GM21515 (cell line): ENCODE measurements around the gene GLT1D1.
"Not testable (repeated sequence)": the region's sequence is repeated elsewhere in the genome, so short reads cannot be mapped to it uniquely, and the experiment has no call there.

Source experiments
- ATAC-seq: cut with Tn5 transposase; IDR thresholded peaks from one replicate; pipeline ENCODE4 v1.9.1; 2021; ENCODE audit not compliant: unreplicated experiment

The GLT1D1 gene

GRCh38 chr12:128852885-128853599 lies at the start of gene GLT1D1:
Gene GLT1D1, plus strand, starts transcription at chr12:128853478. Its CDS starts 104 bp downstream, at chr12:128853582.
- ATAC-seq = no peak

GRCh38 chr12:128803788-128804187 lies 49.5 kb upstream of the GLT1D1 start:
- ATAC-seq = no peak

GRCh38 chr12:128804762-128805161 lies 48.5 kb upstream of the GLT1D1 start:
- ATAC-seq = no peak

- not testable (repeated sequence) for ATAC-seq
Measured at GRCh38 chr12:128805406-128805805, 47.9 kb upstream of the GLT1D1 start.

DNA sequence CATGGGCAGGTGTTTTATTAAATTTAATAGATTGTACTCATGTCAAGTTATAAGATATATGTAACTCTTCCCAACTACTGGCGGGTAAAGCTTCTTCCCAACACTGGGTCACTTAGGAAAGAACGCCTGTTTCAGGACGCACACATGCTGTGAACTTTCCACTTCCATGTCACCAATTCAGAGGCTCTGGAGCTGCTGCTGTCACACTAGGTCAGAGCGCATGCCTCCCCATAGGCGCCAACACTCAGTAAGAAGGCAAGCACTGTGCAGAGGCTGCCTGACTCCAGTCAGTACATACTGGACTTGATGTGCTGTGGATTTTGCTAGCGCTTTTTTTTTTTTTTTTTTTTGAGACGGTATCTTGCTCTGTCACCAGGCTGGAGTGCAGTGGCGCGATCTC lies 46.7 kb upstream of the GLT1D1 start:
- no peak for ATAC-seq

GRCh38 chr12:128807161-128807724 lies 46.0 kb upstream of the GLT1D1 start:
- ATAC-seq = no peak

DNA sequence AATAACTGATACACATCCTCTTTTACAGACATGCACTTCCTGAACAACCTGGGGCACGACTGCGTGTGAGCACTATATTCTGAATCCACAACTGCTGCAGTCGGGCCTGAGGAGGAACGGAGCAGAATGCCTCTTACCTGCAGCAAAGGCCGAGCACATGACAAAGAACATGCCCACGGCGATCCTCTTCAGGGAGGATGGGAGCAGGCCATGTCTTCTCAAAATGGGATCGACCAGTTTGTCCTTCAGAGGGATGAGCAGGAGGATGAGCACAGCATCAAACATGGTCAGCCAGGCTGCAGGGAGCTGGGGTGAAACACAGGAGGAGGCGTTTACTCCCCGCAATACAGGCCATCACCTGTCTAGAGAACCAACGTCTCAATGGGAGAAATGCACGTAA lies 44.6 kb upstream of the GLT1D1 start:
- ATAC-seq = no peak

GRCh38 chr12:128810182-128811127 lies 42.8 kb upstream of the GLT1D1 start:
- ATAC-seq = peak; percentile 81

DNA sequence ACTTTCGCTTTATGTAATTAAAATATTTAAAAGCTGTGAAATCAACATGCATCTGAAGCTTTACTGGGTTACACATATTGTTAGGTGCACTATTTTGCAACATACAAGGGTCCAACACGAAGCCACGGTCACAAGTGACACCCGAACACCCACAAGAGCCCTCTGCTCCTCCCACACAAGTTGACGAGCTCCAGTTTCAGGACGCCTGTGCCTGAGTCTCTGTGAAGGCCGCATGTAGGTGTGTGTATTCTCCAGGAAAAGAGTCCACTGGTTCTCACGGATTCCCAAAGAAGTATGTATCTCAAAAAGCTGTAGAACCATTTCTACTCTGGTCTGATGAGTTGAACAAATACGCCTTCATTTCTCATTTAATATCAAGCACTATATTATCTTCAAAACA lies 41.5 kb upstream of the GLT1D1 start:
- peak; percentile 27 for ATAC-seq

DNA sequence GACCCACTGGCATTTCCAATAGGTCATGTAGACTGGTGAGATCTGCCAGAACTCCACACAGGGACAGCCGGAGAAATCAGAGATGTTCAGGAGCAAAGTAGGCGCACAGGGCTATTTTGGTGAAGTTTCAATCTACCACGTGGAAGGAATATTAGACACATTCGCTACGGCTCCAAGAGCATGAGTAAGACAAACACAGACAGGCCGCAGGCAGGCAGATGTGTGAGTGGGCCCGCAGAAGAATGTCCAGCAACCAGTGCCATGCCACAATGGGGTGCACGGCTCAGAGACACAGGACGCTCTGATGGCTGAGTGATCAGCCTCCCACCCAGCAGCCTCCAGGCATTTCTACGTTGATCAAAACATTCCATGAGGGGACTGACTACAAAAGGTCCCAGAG lies 39.9 kb upstream of the GLT1D1 start:
- ATAC-seq = no peak

DNA sequence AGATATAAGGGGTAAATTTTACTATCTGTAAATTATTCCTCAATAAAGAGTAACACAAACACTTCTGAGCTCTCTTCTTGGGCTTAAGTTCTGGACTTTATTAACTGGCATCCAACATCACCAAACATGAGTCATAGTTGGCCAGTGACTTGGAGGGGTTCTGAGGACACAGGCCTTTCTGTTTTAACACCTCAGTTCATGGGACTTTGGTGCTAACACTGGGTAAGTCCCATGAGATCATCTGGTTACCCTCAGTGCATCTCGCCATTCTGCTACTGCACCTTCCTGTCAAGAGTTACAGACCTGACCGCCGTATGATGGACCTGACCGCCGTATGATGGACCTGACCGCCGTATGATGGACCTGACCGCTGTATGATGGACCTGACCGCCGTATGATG lies 39.4 kb upstream of the GLT1D1 start:
- no peak for ATAC-seq

DNA sequence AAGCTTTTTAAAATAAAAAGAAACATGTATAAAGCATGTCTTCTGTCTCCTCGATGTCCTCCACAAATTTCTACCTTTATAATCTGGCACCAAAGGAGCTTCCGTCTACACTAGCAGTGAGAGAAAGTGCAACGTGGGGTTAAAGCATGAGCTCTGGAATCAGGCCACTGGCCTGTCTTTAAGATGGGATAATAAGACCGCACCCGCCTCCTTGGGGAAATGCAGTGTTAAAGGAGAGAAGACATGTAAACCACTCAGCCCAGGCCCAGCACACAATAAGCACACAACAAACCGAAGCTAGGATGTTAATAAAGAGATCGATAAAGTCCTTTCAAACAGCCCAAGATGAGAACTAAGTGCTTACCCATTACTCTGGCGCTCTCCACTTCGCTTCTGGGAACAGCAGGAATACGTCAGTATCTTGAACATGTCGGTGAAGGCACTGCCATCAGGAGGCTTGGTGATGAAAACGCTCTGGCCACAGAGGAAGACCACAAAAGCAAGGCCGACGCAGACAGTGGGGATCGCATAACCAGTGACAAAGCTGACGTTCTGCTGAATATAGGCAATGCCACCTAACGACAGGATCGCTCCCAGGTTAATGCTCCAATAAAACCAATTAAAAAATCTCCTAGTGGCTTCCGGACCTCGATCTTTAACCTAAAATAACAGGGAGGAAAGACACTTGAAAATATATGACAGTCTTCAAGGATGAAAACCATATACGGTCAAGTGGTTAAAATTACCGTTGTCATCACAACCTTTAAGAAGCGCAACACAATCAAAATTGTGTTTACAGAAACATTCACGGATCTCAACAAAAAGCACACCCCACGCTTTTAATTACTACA lies 38.6 kb upstream of the GLT1D1 start:
- no peak for ATAC-seq

- ATAC-seq = no peak
Measured at GRCh38 chr12:128815779-128816642, 37.3 kb upstream of the GLT1D1 start.

GRCh38 chr12:128816643-128816920 lies 36.7 kb upstream of the GLT1D1 start:
- ATAC-seq = no peak

- peak; percentile 34 for ATAC-seq
Measured at GRCh38 chr12:128817111-128818015, 35.9 kb upstream of the GLT1D1 start.

- peak; percentile 40 for ATAC-seq
Measured at GRCh38 chr12:128818065-128819022, 34.9 kb upstream of the GLT1D1 start.

- ATAC-seq = no peak
Measured at GRCh38 chr12:128819293-128820144, 33.8 kb upstream of the GLT1D1 start.
